ENCODE results near the gene LRRC27. TPM values are rescaled to one million over a fixed set of nuclear protein-coding genes. Genes with fewer than 3 reads are reported as not detected.
A peak's percentile ranks its signal among the peaks of the same experiment; 100 is the strongest.

LRRC27 gene
- total and polyA plus RNA-seq, 8 donors, result 11.7 to 35.1 (median 28.3) TPM

DNA sequence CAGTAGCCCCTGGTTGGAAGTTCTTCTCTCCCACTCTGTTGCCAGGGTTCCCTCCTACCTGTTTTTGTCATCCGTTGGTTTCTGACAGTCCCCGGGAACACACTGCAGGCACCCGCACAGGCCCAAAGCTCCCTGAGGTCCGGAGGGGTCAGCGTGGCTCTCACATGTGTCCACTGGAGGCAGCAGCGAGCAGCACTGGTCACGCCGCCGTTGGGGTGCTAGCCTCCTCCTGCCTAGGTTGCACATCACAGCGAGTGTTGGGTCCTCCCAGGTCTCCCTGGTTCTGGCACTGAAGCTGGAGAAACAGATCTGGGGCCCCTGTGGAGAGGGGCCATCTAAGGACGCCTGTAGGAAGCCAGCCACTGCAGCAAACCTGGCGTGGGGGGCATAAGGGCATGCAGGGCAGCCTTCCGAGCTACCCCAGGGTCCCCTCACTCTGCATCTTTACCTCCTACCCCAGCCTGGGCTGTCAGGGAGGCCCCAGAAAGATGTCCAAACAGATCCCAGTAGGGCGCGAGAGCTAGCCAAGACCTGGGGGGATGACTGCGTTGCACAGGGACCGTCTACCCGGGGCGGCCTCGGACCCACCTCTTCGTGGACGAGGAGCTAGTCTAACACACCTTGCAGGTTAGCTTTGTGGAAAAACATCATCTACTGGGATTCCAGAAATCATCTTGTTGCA, 28.9 kb downstream of the LRRC27 start:
- Histone ChIP-seq H3K36me3 (peaks cover 0 to 25% of the 10 kb centered on the region in 2 donors), H3K9me3 (no peaks in the 10 kb centered on the region), H3K27ac (no peak overlapping the region), H3K4me1 (peaks cover 0 to 4% of the 10 kb centered on the region in 2 donors), H3K27me3 (no peaks in the 10 kb centered on the region), H3K4me3 (no peak overlapping the region)
- TF ChIP-seq, protein P1, sequence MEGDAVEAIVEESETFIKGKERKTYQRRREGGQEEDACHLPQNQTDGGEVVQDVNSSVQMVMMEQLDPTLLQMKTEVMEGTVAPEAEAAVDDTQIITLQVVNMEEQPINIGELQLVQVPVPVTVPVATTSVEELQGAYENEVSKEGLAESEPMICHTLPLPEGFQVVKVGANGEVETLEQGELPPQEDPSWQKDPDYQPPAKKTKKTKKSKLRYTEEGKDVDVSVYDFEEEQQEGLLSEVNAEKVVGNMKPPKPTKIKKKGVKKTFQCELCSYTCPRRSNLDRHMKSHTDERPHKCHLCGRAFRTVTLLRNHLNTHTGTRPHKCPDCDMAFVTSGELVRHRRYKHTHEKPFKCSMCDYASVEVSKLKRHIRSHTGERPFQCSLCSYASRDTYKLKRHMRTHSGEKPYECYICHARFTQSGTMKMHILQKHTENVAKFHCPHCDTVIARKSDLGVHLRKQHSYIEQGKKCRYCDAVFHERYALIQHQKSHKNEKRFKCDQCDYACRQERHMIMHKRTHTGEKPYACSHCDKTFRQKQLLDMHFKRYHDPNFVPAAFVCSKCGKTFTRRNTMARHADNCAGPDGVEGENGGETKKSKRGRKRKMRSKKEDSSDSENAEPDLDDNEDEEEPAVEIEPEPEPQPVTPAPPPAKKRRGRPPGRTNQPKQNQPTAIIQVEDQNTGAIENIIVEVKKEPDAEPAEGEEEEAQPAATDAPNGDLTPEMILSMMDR (IDR thresholded peaks at IDR 0.05), result peak; percentile 40 to 64
- DNase-seq (peak in 1 of 4 donors; percentile 87), ATAC-seq (peak; percentile 61)
- intact Hi-C loops (cut with DNase I), result no loop called here

DNA sequence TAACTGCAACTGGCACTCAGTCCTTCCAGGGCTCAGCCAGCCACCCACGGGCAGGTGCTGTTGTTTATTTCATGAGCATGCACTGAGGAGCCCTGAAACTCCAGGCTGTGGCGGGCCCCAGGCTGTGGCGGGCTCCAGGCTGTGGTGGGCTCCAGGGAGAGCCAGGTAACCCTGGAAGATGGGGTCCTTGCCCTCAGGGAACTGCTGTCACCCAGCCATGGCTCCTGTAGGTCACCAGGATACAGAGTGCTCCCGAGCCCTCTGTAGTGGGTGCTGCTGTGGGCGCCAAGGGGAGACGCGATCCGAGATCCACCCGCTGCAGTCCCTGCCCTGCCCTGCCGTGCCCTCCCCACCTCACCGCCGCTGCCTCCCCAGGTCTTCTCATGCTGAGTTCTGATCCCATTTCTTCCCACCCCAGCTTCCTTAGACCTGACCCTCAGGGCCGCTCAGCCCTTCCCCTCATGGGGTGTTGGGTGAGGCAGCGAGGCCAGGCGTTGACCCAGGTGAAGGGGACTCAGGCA, 29.6 kb downstream of the LRRC27 start:
- no peak overlapping the region for H3K4me3 ChIP-seq
- H3K27me3 ChIP-seq, result no peaks in the 10 kb centered on the region
- intact Hi-C loops (cut with DNase I), result no loop called here
- H3K27ac ChIP-seq, result no peak overlapping the region
- peaks cover 0 to 32% of the 10 kb centered on the region in 2 donors for H3K36me3 ChIP-seq
- ATAC-seq (no peak), DNase-seq (peak in 1 of 4 donors; percentile 71)
- H3K9me3 ChIP-seq, result no peaks in the 10 kb centered on the region
- TF ChIP-seq, protein P1 (IDR thresholded peaks at IDR 0.05), result no peak
- peaks cover 0 to 4% of the 10 kb centered on the region in 2 donors for H3K4me1 ChIP-seq

DNA sequence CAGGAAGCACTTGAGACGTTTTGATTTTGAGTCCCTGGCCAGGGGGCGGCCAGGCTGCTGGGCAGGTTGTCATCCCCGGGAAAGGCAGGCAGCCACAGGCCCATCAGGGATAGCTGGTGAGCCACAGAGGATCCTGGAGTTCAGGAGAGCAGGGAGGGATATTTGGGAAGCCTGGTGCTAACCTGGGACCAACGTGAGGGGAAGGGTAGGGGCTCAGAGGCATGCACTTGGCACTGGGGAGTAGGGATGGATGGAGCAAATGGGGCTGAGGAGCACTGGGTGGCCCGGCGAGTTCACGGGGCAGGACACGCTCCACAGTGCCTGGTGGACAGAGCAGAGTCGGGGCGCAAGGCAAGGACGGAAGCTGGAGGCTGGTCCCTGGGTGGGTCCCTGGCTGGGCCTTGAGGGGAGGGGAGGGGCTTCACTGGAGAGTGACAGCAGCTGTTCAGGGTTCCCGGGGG, 30.2 kb downstream of the LRRC27 start:
- DNase-seq (peak in 1 of 4 donors; percentile 60), ATAC-seq (no peak)
- peaks cover 0 to 36% of the 10 kb centered on the region in 2 donors for H3K36me3 ChIP-seq
- intact Hi-C loops (cut with DNase I), result no loop called here
- H3K4me3 ChIP-seq, result no peak overlapping the region
- H3K27ac ChIP-seq, result no peak overlapping the region
- no peaks in the 10 kb centered on the region for H3K27me3 ChIP-seq
- H3K4me1 ChIP-seq, result peaks cover 0 to under 1% of the 10 kb centered on the region in 2 donors
- TF ChIP-seq, protein P1 (IDR thresholded peaks at IDR 0.05), result no peak
- H3K9me3 ChIP-seq, result no peaks in the 10 kb centered on the region

DNA sequence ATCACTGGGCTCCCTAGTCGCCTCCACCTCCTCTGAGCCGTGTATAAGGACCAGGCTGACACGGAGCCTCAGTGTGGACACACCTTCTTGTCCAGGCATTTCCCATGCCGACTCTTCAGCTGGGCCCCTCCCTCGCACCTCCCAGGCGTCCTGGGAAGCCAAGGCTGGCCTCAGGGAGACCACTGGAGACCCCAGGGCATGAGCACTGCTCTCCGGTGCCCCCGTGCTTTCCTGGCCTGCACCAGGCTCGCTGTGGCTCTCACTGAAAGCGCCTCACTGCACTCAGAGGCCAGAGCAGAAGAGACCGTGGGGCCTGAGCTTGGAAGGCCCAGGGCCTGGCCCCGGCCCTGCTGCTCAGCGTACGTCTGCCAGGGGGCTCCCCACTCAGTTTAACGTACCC, 31.4 kb downstream of the LRRC27 start:
- Histone ChIP-seq H3K36me3 (peaks cover 0 to 39% of the 10 kb centered on the region in 2 donors), H3K27ac (no peak overlapping the region), H3K27me3 (no peaks in the 10 kb centered on the region), H3K4me1 (no peaks in the 10 kb centered on the region), H3K4me3 (no peak overlapping the region), H3K9me3 (no peaks in the 10 kb centered on the region)
- peak in 1 of 4 donors; percentile 56 for DNase-seq
- intact Hi-C loops (cut with DNase I), result no loop called here
- ATAC-seq, result no peak
- TF ChIP-seq, protein P1 (IDR thresholded peaks at IDR 0.05), result no peak

DNA sequence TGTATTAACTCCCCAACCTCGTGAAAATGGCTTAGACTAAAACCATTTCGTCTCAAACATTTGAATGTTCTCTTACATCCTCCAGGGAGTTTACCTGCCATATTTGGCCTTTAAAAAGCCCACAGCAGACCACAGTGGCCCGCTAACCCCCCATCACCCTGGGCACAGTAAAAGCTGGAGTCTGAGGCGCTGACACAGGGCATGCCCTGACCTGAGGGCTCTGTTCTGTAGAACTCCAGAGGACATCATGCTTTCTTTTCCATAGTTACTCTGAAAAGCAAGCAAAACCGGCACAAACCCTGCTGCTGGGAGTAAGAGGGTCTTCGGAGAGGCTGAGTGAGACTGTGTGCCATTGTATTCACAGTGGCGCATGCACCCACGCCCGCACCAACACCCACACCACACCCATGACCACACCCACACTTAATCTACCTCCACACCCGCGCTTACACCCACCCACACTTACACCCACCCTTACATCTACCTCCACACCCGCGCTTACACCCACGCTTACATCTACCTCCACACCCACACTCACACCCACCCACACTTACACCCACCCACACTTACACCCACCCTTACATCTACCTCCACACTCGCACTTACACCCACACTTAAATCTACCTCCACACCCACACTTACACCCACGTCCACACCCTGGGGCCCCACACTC, 32.1 kb downstream of the LRRC27 start:
- ATAC-seq (peak; percentile 57), DNase-seq (peak in 1 of 4 donors; percentile 12)
- Histone ChIP-seq H3K4me3 (no peak overlapping the region), H3K27me3 (no peaks in the 10 kb centered on the region), H3K4me1 (no peaks in the 10 kb centered on the region), H3K27ac (no peak overlapping the region), H3K36me3 (peaks cover 0 to 39% of the 10 kb centered on the region in 2 donors), H3K9me3 (no peaks in the 10 kb centered on the region)
- intact Hi-C loops (cut with DNase I), result no loop called here
- TF ChIP-seq, protein P1 (IDR thresholded peaks at IDR 0.05), result no peak

Measured in left lung (tissue), 10 donors.